Adrenal gland (tissue), 12 donors: ENCODE results near the gene CYCS. TPM values are rescaled to one million over a fixed set of nuclear protein-coding genes. Genes with fewer than 3 reads are reported as not detected.

ENCODE experiments used
- DNase-seq, 7 donors: peaks; one replicate each; pipeline ENCODE4 v3.0.0-alpha.2; 2019 to 2020
- H3K27ac ChIP-seq, 5 donors: fragments of 200-600 bp; sonication (generic) in 4 of 5; 1 replicate in 3 of 5; 2 replicates in 2 of 5; pipeline versions ENCODE4 v1.5.1 to v1.8.0; 2016 to 2020; ENCODE audit warnings: mild to moderate bottlenecking in 1 of 5
- H3K27me3 ChIP-seq: fragments of 200-600 bp; 2 replicates; pipeline ENCODE4 v1.8.0; 2021
- H3K36me3 ChIP-seq, 2 donors: fragments of 200-600 bp; replicated peaks in 1 of 2; 1 replicate in 1 of 2; 2 replicates in 1 of 2; pipeline versions ENCODE4 v1.5.1 to v1.8.0; 2018 to 2022
- H3K4me1 ChIP-seq, 2 donors: fragments of 200-600 bp; replicated peaks in 1 of 2; 1 replicate in 1 of 2; 2 replicates in 1 of 2; pipeline versions ENCODE4 v1.5.1 to v1.8.0; 2018 to 2021
- H3K4me3 ChIP-seq, 4 donors: fragments of 200-600 bp; sonication (generic) in 3 of 4; one replicate each; pipeline ENCODE4 v1.5.1; 2016 to 2018
- H3K9me3 ChIP-seq, 3 donors: fragments of 200-600 bp; sonication (generic) in 1 of 3; replicated peaks in 1 of 3; 1 replicate in 2 of 3; 2 replicates in 1 of 3; pipeline versions ENCODE4 v1.5.1 to v1.8.0; 2016 to 2021
- POLR2A ChIP-seq, 2 donors: fragments of 450-650 bp; IDR thresholded peaks; one replicate each; pipeline ENCODE4 v1.6.1; 2017; ENCODE audit warnings: antibody characterized with exemption in 2 of 2, mild to moderate bottlenecking in 2 of 2, moderate library complexity in 1 of 2
- WGBS, 4 donors: extraction: QIAGEN DNeasy Blood & Tissue Kit in 2 of 4; methylation state at CpG; one replicate each; pipeline versions ENCODE4 v1.1.5 to v1.1.7; 2013 to 2017; 5-methylcytosine and 5-hydroxymethylcytosine counted together
- intact Hi-C, 2 donors: fragments of 100-400 bp; cut with DNase I; formaldehyde crosslinking; loops; one replicate each; pipeline versions ENCODE4 v1.14.1 to v1.15.0; 2022 to 2023
- polyA plus RNA-seq, 3 donors: library from polyadenylated mRNA; stranded (reverse); fragments of 200-250 nt in 2 of 3; fragments of 350-450 nt in 1 of 3; fragmentation: Illumina TruSeq in 1 of 3; extraction: RNeasy Lipid Tissue Mini Kit (QIAGEN cat#74804) in 1 of 3; gene quantifications; one replicate each; pipeline ENCODE4 v1.2.3, GENCODE V29; 2013 to 2014
- total RNA-seq, 9 donors: library from RNA; depleted of rRNA in 4 of 9; stranded (reverse); fragments of >200 nt in 4 of 9; fragments of 120-200 nt in 1 of 9; fragmentation: NEBNext Ultra II Directional in 1 of 9; extraction: Animal tissue kit (Norgen Biotek cat#: 25700) in 1 of 9; gene quantifications; one replicate each; pipeline versions ENCODE4 v1.1.0 to v1.2.4, GENCODE V29; 2013 to 2023
- TF ChIP-seq, protein P1 (sequence below), 6 experiments: fragments of 450-650 bp in 4 of 6; fragments of 200-600 bp in 2 of 6; sonication (generic) in 1 of 6; IDR thresholded peaks; 1 replicate in 5 of 6; 2 replicates in 1 of 6; pipeline versions ENCODE4 v1.5.1 to v1.8.0; 2016 to 2021; ENCODE audit warnings: antibody characterized with exemption in 6 of 6, mild to moderate bottlenecking in 2 of 6, moderate library complexity in 1 of 6
- donor health status: healthy with polysubstance abuse.
- donor health status: Bipolar disorder and iron deficiency.
- donor health status: DM: yes; HTN: yes; CAD: no.
- donor health status: DM: no; HTN: no; CAD: no.
- donor health status: DM: no; HTN: no; CAD: no.
- donor health status: DM: yes; HTN: yes; CAD: no.

CYCS gene
- total and polyA plus RNA-seq, 12 donors: 15.0 to 241 (median 53.0) TPM

GRCh38 chr7:25121599-25121998 lies 3.5 kb downstream of the CYCS start:
- intact Hi-C loops: no loop called here
- TF ChIP-seq POLR2A (IDR thresholded peaks at IDR 0.05): no peak
- TF ChIP-seq, protein P1, sequence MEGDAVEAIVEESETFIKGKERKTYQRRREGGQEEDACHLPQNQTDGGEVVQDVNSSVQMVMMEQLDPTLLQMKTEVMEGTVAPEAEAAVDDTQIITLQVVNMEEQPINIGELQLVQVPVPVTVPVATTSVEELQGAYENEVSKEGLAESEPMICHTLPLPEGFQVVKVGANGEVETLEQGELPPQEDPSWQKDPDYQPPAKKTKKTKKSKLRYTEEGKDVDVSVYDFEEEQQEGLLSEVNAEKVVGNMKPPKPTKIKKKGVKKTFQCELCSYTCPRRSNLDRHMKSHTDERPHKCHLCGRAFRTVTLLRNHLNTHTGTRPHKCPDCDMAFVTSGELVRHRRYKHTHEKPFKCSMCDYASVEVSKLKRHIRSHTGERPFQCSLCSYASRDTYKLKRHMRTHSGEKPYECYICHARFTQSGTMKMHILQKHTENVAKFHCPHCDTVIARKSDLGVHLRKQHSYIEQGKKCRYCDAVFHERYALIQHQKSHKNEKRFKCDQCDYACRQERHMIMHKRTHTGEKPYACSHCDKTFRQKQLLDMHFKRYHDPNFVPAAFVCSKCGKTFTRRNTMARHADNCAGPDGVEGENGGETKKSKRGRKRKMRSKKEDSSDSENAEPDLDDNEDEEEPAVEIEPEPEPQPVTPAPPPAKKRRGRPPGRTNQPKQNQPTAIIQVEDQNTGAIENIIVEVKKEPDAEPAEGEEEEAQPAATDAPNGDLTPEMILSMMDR (IDR thresholded peaks at IDR 0.05): no peak
- WGBS, 4 donors: 95 to 99% (median 96%) methylated on average over 9 of the region's 9 CpGs

GRCh38 chr7:25119102-25119501 lies 6.0 kb downstream of the CYCS start:
- no peak overlapping the region for H3K4me3 ChIP-seq
- no peaks in the 10 kb centered on the region for H3K27me3 ChIP-seq
- H3K36me3 ChIP-seq: peaks cover 0 to 29% of the 10 kb centered on the region in 2 donors
- peaks cover 5% of the 10 kb centered on the region in 2 donors for H3K4me1 ChIP-seq
- H3K27ac ChIP-seq: no peak overlapping the region
- 83 to 97% (median 97%) methylated on average over 8 of the region's 8 CpGs for whole genome bisulfite sequencing, 4 donors
- TF ChIP-seq, protein P1 (IDR thresholded peaks at IDR 0.05): no peak
- TF ChIP-seq POLR2A (IDR thresholded peaks at IDR 0.05): no peak
- H3K9me3 ChIP-seq: no peaks in the 10 kb centered on the region
- DNase-seq: no peak
- intact Hi-C loops: no loop called here

More at GRCh38 chr7:25121599-25121998, 3.5 kb downstream of the CYCS start:
- Histone ChIP-seq H3K9me3 (no peaks in the 10 kb centered on the region), H3K4me1 (peaks cover 10 to 11% of the 10 kb centered on the region in 2 donors), H3K27ac (no peak overlapping the region), H3K27me3 (no peaks in the 10 kb centered on the region), H3K4me3 (no peak overlapping the region), H3K36me3 (peaks cover 0 to 29% of the 10 kb centered on the region in 2 donors)
- no peak for DNase-seq

GRCh38 chr7:25118048-25118753 lies 6.9 kb downstream of the CYCS start:
- 88 to 92% (median 91%) methylated on average over 8 of the region's 8 CpGs for WGBS, 4 donors
- no peak for DNase-seq
- peaks cover 0 to 29% of the 10 kb centered on the region in 2 donors for H3K36me3 ChIP-seq
- H3K27ac ChIP-seq: no peak overlapping the region
- intact Hi-C loops: no loop called here
- H3K4me1 ChIP-seq: no peaks in the 10 kb centered on the region
- no peaks in the 10 kb centered on the region for H3K27me3 ChIP-seq
- no peaks in the 10 kb centered on the region for H3K9me3 ChIP-seq
- TF ChIP-seq, protein P1 (IDR thresholded peaks at IDR 0.05): no peak
- no peak for TF ChIP-seq POLR2A (IDR thresholded peaks at IDR 0.05)
- H3K4me3 ChIP-seq: no peak overlapping the region

GRCh38 chr7:25117226-25118047 lies 7.6 kb downstream of the CYCS start:
- TF ChIP-seq POLR2A (IDR thresholded peaks at IDR 0.05): no peak
- TF ChIP-seq, protein P1 (IDR thresholded peaks at IDR 0.05): no peak
- H3K27me3 ChIP-seq: no peaks in the 10 kb centered on the region
- intact Hi-C loops: no loop called here
- WGBS, 4 donors: 52 to 64% (median 62%) methylated on average over 7 of the region's 7 CpGs
- H3K9me3 ChIP-seq: no peaks in the 10 kb centered on the region
- no peaks in the 10 kb centered on the region for H3K4me1 ChIP-seq
- no peak overlapping the region for H3K4me3 ChIP-seq
- H3K27ac ChIP-seq: no peak overlapping the region
- H3K36me3 ChIP-seq: peaks cover 0 to 22% of the 10 kb centered on the region in 2 donors
- DNase-seq: no peak
